Left cardiac atrium (tissue), 4 donors: Measurements from ENCODE around the gene ZNF423. TPM values are rescaled to one million over a fixed set of nuclear protein-coding genes. Genes with fewer than 3 reads are reported as not detected.

ENCODE experiments used
- ATAC-seq, 2 donors: fragments of 200-7000 bp; cut with Tn5 transposase; one replicate each; pipeline ENCODE4 v1.9.1; 2020; ENCODE audit warnings: mild to moderate bottlenecking in 2 of 2, moderate library complexity in 2 of 2
- DNase-seq: peaks from one replicate; pipeline ENCODE4 v3.0.0-alpha.2; 2020
- intact Hi-C, 2 donors: fragments of 100-400 bp; cut with DNase I; formaldehyde crosslinking; loops; one replicate each; pipeline versions ENCODE4 v1.14.1 to v1.15.1; 2022 to 2023
- total RNA-seq, 2 donors: library from RNA; stranded (reverse); fragmentation: NEBNext Ultra II Directional; extraction: Animal tissue kit (Norgen Biotek cat#: 25700); gene quantifications; one replicate each; pipeline ENCODE4 v1.2.1, GENCODE V29; 2021
- donor health status: DM: no; HTN: yes; CAD: no.
- donor health status: DM: no; HTN: yes; CAD: no; lungs with severe emphysema.
- donor health status: DM: yes; HTN: yes; CAD: no.
- donor health status: Dilated cardiomyopathy.

ZNF423 gene
- total RNA-seq, 2 donors from 2014 or later: 11.1 to 13.8 TPM

- intact Hi-C loops: no loop called here
- ATAC-seq (peak in 1 of 2 donors; percentile 59), DNase-seq (peak; percentile 46)
Measured at GRCh38 chr16:49552313-49552928, 303.5 kb downstream of the ZNF423 start.

GRCh38 chr16:49550666-49551065 lies 305.2 kb downstream of the ZNF423 start:
- intact Hi-C loops: no loop called here
- ATAC-seq (no peak), DNase-seq (no peak)

GRCh38 chr16:49550140-49550539 lies 305.8 kb downstream of the ZNF423 start:
- DNase-seq: no peak
- no peak for ATAC-seq
- intact Hi-C loops: no loop called here

GRCh38 chr16:49548325-49548970 lies 307.5 kb downstream of the ZNF423 start:
- DNase-seq (no peak), ATAC-seq (no peak)
- intact Hi-C loops: no loop called here

GRCh38 chr16:49547448-49547847 lies 308.5 kb downstream of the ZNF423 start:
- ATAC-seq (no peak), DNase-seq (no peak)
- intact Hi-C loops: no loop called here

GRCh38 chr16:49546735-49547134 lies 309.2 kb downstream of the ZNF423 start:
- DNase-seq (no peak), ATAC-seq (no peak)
- intact Hi-C loops: no loop called here

- ATAC-seq (peak in 1 of 2 donors; percentile 27), DNase-seq (no peak)
- intact Hi-C loops: no loop called here
Measured at GRCh38 chr16:49545741-49546448, 310.0 kb downstream of the ZNF423 start.

GRCh38 chr16:49545243-49545642 lies 310.7 kb downstream of the ZNF423 start:
- intact Hi-C loops: no loop called here
- ATAC-seq: no peak

GRCh38 chr16:49544828-49545227 lies 311.1 kb downstream of the ZNF423 start:
- no peak for DNase-seq
- ATAC-seq: no peak
- intact Hi-C loops: no loop called here

More at GRCh38 chr16:49545243-49545642, 310.7 kb downstream of the ZNF423 start:
- DNase-seq: no peak

GRCh38 chr16:49543631-49543946 lies 312.3 kb downstream of the ZNF423 start:
- ATAC-seq (no peak), DNase-seq (no peak)
- intact Hi-C loops: no loop called here

- DNase-seq (no peak), ATAC-seq (no peak)
- intact Hi-C loops: no loop called here
Measured at GRCh38 chr16:49542946-49543630, 312.8 kb downstream of the ZNF423 start.

- intact Hi-C loops: no loop called here
Measured at GRCh38 chr16:49542391-49542891, 313.5 kb downstream of the ZNF423 start.

GRCh38 chr16:49540836-49541235 lies 315.1 kb downstream of the ZNF423 start:
- ATAC-seq (no peak), DNase-seq (no peak)
- intact Hi-C loops: no loop called here

More at GRCh38 chr16:49542391-49542891, 313.5 kb downstream of the ZNF423 start:
- ATAC-seq: no peak
- DNase-seq: no peak

GRCh38 chr16:49539758-49540157 lies 316.2 kb downstream of the ZNF423 start:
- ATAC-seq (no peak), DNase-seq (no peak)
- intact Hi-C loops: no loop called here

- intact Hi-C loops: no loop called here
- DNase-seq: no peak
- no peak for ATAC-seq
Measured at GRCh38 chr16:49537924-49538459, 317.9 kb downstream of the ZNF423 start.

GRCh38 chr16:49534901-49535610 lies 320.9 kb downstream of the ZNF423 start:
- no peak for DNase-seq
- ATAC-seq: no peak
- intact Hi-C loops: no loop called here

- ATAC-seq (no peak), DNase-seq (no peak)
- intact Hi-C loops: no loop called here
Measured at GRCh38 chr16:49533422-49533821, 322.5 kb downstream of the ZNF423 start.

GRCh38 chr16:49532873-49533272 lies 323.0 kb downstream of the ZNF423 start:
- ATAC-seq (no peak), DNase-seq (no peak)
- intact Hi-C loops: no loop called here
